Heart right ventricle (tissue), 16 donors: ENCODE results near the gene RITA1. TPM values are rescaled to one million over a fixed set of nuclear protein-coding genes. Genes with fewer than 3 reads are reported as not detected.

Source experiments
- ATAC-seq, 8 donors: fragments of 200-7000 bp; cut with Tn5 transposase; one replicate each; pipeline ENCODE4 v1.9.1; 2020; ENCODE audit warnings: mild to moderate bottlenecking in 8 of 8, moderate library complexity in 8 of 8, moderate number of reproducible peaks in 1 of 8
- DNase-seq, 2 donors: peaks; one replicate each; pipeline ENCODE4 v3.0.0-alpha.2; 2020
- H3K27ac ChIP-seq, 10 donors: fragments of 200-600 bp; sonication (generic) in 2 of 10; one replicate each; pipeline versions ENCODE4 v1.5.0 to v1.8.0; 2020 to 2022; ENCODE audit warnings: mild to moderate bottlenecking in 3 of 10
- H3K27me3 ChIP-seq, 7 donors: fragments of 200-600 bp; one replicate each; pipeline ENCODE4 v1.8.0; 2021 to 2022; ENCODE audit warnings: mild to moderate bottlenecking in 2 of 7
- H3K36me3 ChIP-seq, 9 donors: fragments of 200-600 bp; sonication (generic) in 1 of 9; one replicate each; pipeline versions ENCODE4 v1.5.0 to v1.8.0; 2020 to 2022; ENCODE audit warnings: mild to moderate bottlenecking in 2 of 9
- H3K4me1 ChIP-seq, 9 donors: fragments of 200-600 bp; sonication (generic) in 1 of 9; one replicate each; pipeline versions ENCODE4 v1.5.0 to v1.8.0; 2020 to 2022; ENCODE audit warnings: mild to moderate bottlenecking in 4 of 9
- H3K4me3 ChIP-seq, 10 donors: fragments of 200-600 bp; sonication (generic) in 2 of 10; one replicate each; pipeline versions ENCODE4 v1.5.0 to v1.8.0; 2020 to 2022; ENCODE audit warnings: mild to moderate bottlenecking in 7 of 10, moderate library complexity in 2 of 10
- H3K9me3 ChIP-seq, 11 donors: fragments of 200-600 bp in 10 of 11; sonication (generic) in 2 of 11; one replicate each; pipeline versions ENCODE4 v1.5.0 to v1.8.0; 2013 to 2022; ENCODE audit warnings: mild to moderate bottlenecking in 2 of 11, control low read depth in 1 of 11, moderate library complexity in 1 of 11
- CTCF ChIP-seq, 9 donors: fragments of 200-600 bp; sonication (generic) in 2 of 9; IDR thresholded peaks; one replicate each; pipeline versions ENCODE4 v1.5.0 to v1.8.0; 2021 to 2022; ENCODE audit warnings: antibody characterized with exemption in 9 of 9, mild to moderate bottlenecking in 5 of 9, moderate library complexity in 1 of 9
- WGBS, 2 donors: extraction: QIAGEN DNeasy Blood & Tissue Kit; methylation state at CpG; one replicate each; pipeline ENCODE4 v1.1.7; 2013; ENCODE audit warnings: inconsistent platforms in 1 of 2; 5-methylcytosine and 5-hydroxymethylcytosine counted together
- intact Hi-C, 10 donors: fragments of 100-400 bp; cut with DNase I; formaldehyde crosslinking; loops; one replicate each; pipeline versions ENCODE4 v1.11.1 to v1.14.2; 2022
- polyA plus RNA-seq, 2 donors: library from polyadenylated mRNA; stranded (reverse); fragments of 200-250 nt; gene quantifications; one replicate each; pipeline ENCODE4 v1.2.3, GENCODE V29; 2013
- total RNA-seq, 10 donors: library from RNA; stranded (reverse); fragmentation: NEBNext Ultra II Directional in 3 of 10; extraction: Animal tissue kit (Norgen Biotek cat#: 25700) in 3 of 10; gene quantifications; one replicate each; pipeline versions ENCODE4 v1.2.1 to v1.2.4, GENCODE V29; 2021 to 2023
- donor health status: Arrhythmogenic right ventricular cardiomyopathy.
- donor health status: ischemic (EF 13 %, LVEDD 7.1; RV severe dilation, severe dysfunction).
- donor health status: healthy with polysubstance abuse.
- donor health status: DM: no; HTN: yes; CAD: no.
- donor health status: DM: no; HTN: no; CAD: no.
- donor health status: ischemic (EF 25% LVEDD 6.9; RV normal size, moderate dysfunction).
- donor health status: ischemic (EF 25% LVEDD 5.7; RV mildly dilated, moderate dysfunction).
- donor health status: healthy.
- donor health status: DM: yes; HTN: yes; CAD: no.
- donor health status: Ischemic cardiomyopathy.
- donor health status: ischemic (EF 35%, LVEDD 5.7; RV mildly dilated, moderate dysfunction).
- donor health status: nonischemic (EF 11% LVEDD 7.7; RV severe dilation, severe dysfunction).
- donor health status: DM: yes; HTN: yes; CAD: no.
- donor health status: PGD.
- donor health status: ischemic (EF 29% LVEDD 5.4; RV normal size, mild dysfunction).
- donor health status: nonischemic (EF 23%, LVEDD 6.1; RV moderate dilation, normal function).

The RITA1 gene
- total and polyA plus RNA-seq, 12 donors = 8.0 to 20.8 (median 13.7) TPM

GRCh38 chr12:113181975-113182374 is 3.5 kb upstream of the RITA1 start:
- H3K4me1 ChIP-seq = peaks cover 3 to 30% (median 22%) of the 10 kb centered on the region in 9 donors
- no peaks in the 10 kb centered on the region for H3K27me3 ChIP-seq
- TF ChIP-seq CTCF (IDR thresholded peaks at IDR 0.05) = no peak
- H3K9me3 ChIP-seq = peaks cover 0 to 9% (median 0%) of the 10 kb centered on the region in 11 donors
- H3K36me3 ChIP-seq = peaks cover 3 to 47% (median 35%) of the 10 kb centered on the region in 9 donors
- intact Hi-C loops = no loop called here
- no peak overlapping the region for H3K27ac ChIP-seq
- no peak overlapping the region for H3K4me3 ChIP-seq
- 90 to 91% methylated on average over 3 of the region's 3 CpGs for WGBS, 2 donors
- ATAC-seq = no peak
- DNase-seq = no peak

GRCh38 chr12:113183030-113183589 is 2.4 kb upstream of the RITA1 start:
- Histone ChIP-seq H3K4me3 (no peak overlapping the region), H3K27me3 (no peaks in the 10 kb centered on the region), H3K27ac (no peak overlapping the region), H3K4me1 (peaks cover 3 to 37% (median 27%) of the 10 kb centered on the region in 9 donors), H3K36me3 (peaks cover 0 to 39% (median 25%) of the 10 kb centered on the region in 9 donors), H3K9me3 (no peaks in the 10 kb centered on the region)
- intact Hi-C loops = no loop called here
- no peak for TF ChIP-seq CTCF (IDR thresholded peaks at IDR 0.05)
- 96 to 97% methylated on average over 11 of the region's 11 CpGs for WGBS, 2 donors
- ATAC-seq (no peak), DNase-seq (no peak)

- H3K4me1 ChIP-seq = peaks cover 3 to 37% (median 27%) of the 10 kb centered on the region in 9 donors
- H3K27me3 ChIP-seq = no peaks in the 10 kb centered on the region
- DNase-seq = no peak
- H3K36me3 ChIP-seq = peaks cover 0 to 34% (median 14%) of the 10 kb centered on the region in 9 donors
- peak; percentile 39 to 70 (median 56) for ATAC-seq
- H3K27ac ChIP-seq = peak overlapping the region in 9 of 10 donors; percentile 89 to 99 (median 96)
- H3K9me3 ChIP-seq = no peaks in the 10 kb centered on the region
- intact Hi-C loops = loop anchor here in 1 of 10 donors (2.0 kb wide), 1 partner anchor 39 kb away; no protein-coding TSS in a partner anchor
- WGBS, 2 donors = 35 to 36% methylated on average over 26 of the region's 26 CpGs
- TF ChIP-seq CTCF (IDR thresholded peaks at IDR 0.05) = no peak
- peak overlapping the region; percentile 77 to 100 (median 92) for H3K4me3 ChIP-seq
Measured at GRCh38 chr12:113184098-113184899, 1.2 kb upstream of the RITA1 start.

GRCh38 chr12:113184900-113185179 is 681 bp upstream of the RITA1 start:
- H3K27me3 ChIP-seq = no peaks in the 10 kb centered on the region
- intact Hi-C loops = loop anchor here in 2 of 10 donors (2.0 to 5.0 kb wide), 2 partner anchors 37 to 38 kb away; partner anchors contain the start of gene TPCN1 (in 1 of the 2)
- ATAC-seq = peak; percentile 90 to 96 (median 92)
- no peak for TF ChIP-seq CTCF (IDR thresholded peaks at IDR 0.05)
- peaks cover 0 to 34% (median 11%) of the 10 kb centered on the region in 9 donors for H3K36me3 ChIP-seq
- H3K9me3 ChIP-seq = no peaks in the 10 kb centered on the region
- peak overlapping the region; percentile 89 to 99 (median 96) for H3K27ac ChIP-seq
- DNase-seq = peak; percentile 88
- WGBS, 2 donors = 0% methylated on average over 20 of the region's 20 CpGs
- H3K4me3 ChIP-seq = peak overlapping the region; percentile 77 to 100 (median 92)
- peaks cover 3 to 37% (median 27%) of the 10 kb centered on the region in 9 donors for H3K4me1 ChIP-seq
